ENCODE results near the gene PCMTD2. TPM values are rescaled to one million over a fixed set of nuclear protein-coding genes. Genes with fewer than 3 reads are reported as not detected.

Gene PCMTD2
- total and polyA plus RNA-seq, 2 of the 8 experiments (the other 6 are each of a cell fraction or from before 2014, with no cell fraction given), result 21.4 to 55.1 TPM

- no peak for TF ChIP-seq CHD7 (IDR thresholded peaks at IDR 0.05; ENCODE audit: insufficient replicate concordance, low read length)
These were observed 8.5 kb downstream of the PCMTD2 start (continued) for GRCh38 chr20:64264091-64264490.
